Liver (tissue), 9 donors: Measurements from ENCODE around the gene MAN1C1. TPM values are rescaled to one million over a fixed set of nuclear protein-coding genes. Genes with fewer than 3 reads are reported as not detected.

ENCODE experiments used
- DNase-seq: peaks from one replicate; pipeline ENCODE4 v3.0.0-alpha.2; 2017; ENCODE audit warnings: low spot score
- H3K27ac ChIP-seq, 2 donors: one replicate each; pipeline ENCODE4 v1.7.0; 2013; ENCODE audit warnings: inconsistent platforms in 2 of 2, low read length in 2 of 2, control low read depth in 1 of 2, low read depth in 1 of 2, mild to moderate bottlenecking in 1 of 2
- H3K27me3 ChIP-seq, 4 donors: one replicate each; pipeline versions ENCODE4 v1.6.1 to v1.7.0; 2013; ENCODE audit warnings: low read length in 3 of 4, inconsistent platforms in 1 of 4, mild to moderate bottlenecking in 1 of 4, moderate library complexity in 1 of 4; ENCODE audit not compliant: control insufficient read depth in 4 of 4, insufficient read depth in 4 of 4
- H3K36me3 ChIP-seq, 4 donors: one replicate each; pipeline versions ENCODE4 v1.6.1 to v1.7.0; 2013; ENCODE audit warnings: low read length in 3 of 4, mild to moderate bottlenecking in 3 of 4, low read depth in 1 of 4, moderate library complexity in 1 of 4; ENCODE audit not compliant: control insufficient read depth in 4 of 4, insufficient read depth in 3 of 4
- H3K4me1 ChIP-seq, 4 donors: one replicate each; pipeline versions ENCODE4 v1.6.1 to v1.7.0; 2013; ENCODE audit warnings: low read length in 3 of 4, mild to moderate bottlenecking in 3 of 4, moderate library complexity in 1 of 4; ENCODE audit not compliant: control insufficient read depth in 4 of 4, insufficient read depth in 4 of 4
- H3K4me3 ChIP-seq, 3 donors: one replicate each; pipeline versions ENCODE4 v1.6.1 to v1.7.0; 2013; ENCODE audit warnings: low read length in 3 of 3, control low read depth in 1 of 3, low read depth in 1 of 3, mild to moderate bottlenecking in 1 of 3
- H3K9ac ChIP-seq, 2 donors: one replicate each; pipeline ENCODE4 v1.7.0; 2013; ENCODE audit warnings: low read length in 2 of 2, mild to moderate bottlenecking in 2 of 2, moderate library complexity in 2 of 2, control low read depth in 1 of 2, low read depth in 1 of 2
- H3K9me3 ChIP-seq, 4 donors: one replicate each; pipeline versions ENCODE4 v1.6.1 to v1.7.0; 2013; ENCODE audit warnings: low read length in 3 of 4; ENCODE audit not compliant: control insufficient read depth in 4 of 4
- ATF3 ChIP-seq: IDR thresholded peaks from 2 replicates; pipeline ENCODE4 v1.6.1; 2016; ENCODE audit warnings: antibody characterized with exemption
- CTCF ChIP-seq: fragments of 150-350 bp; IDR thresholded peaks from 2 replicates; pipeline ENCODE4 v1.5.1; 2017; ENCODE audit warnings: improper control_type of control experiment, low read depth, low read length; ENCODE audit not compliant: missing input control
- EGR1 ChIP-seq, 2 donors: IDR thresholded peaks; 2 replicates each; pipeline ENCODE4 v1.6.1; 2016 to 2018; ENCODE audit warnings: antibody characterized with exemption in 2 of 2, low read depth in 2 of 2
- FOXA1 ChIP-seq: IDR thresholded peaks from 2 replicates; pipeline ENCODE4 v1.6.1; 2016; ENCODE audit warnings: antibody characterized with exemption
- FOXA2 ChIP-seq: IDR thresholded peaks from 2 replicates; pipeline ENCODE4 v1.6.1; 2016; ENCODE audit warnings: antibody characterized with exemption
- GABPA ChIP-seq, 2 donors: IDR thresholded peaks in 1 of 2; conservative IDR thresholded peaks in 1 of 2; 2 replicates each; pipeline ENCODE4 v1.6.1; 2016; ENCODE audit warnings: antibody characterized with exemption in 2 of 2, mild to moderate bottlenecking in 1 of 2, moderate library complexity in 1 of 2
- HNF4A ChIP-seq, 2 donors: conservative IDR thresholded peaks; 2 replicates each; pipeline ENCODE4 v1.6.1; 2016; ENCODE audit warnings: antibody characterized with exemption in 2 of 2, mild to moderate bottlenecking in 2 of 2
- HNF4G ChIP-seq: IDR thresholded peaks from 2 replicates; pipeline ENCODE4 v1.6.1; 2016; ENCODE audit warnings: antibody characterized with exemption
- JUND ChIP-seq, 2 donors: IDR thresholded peaks; 2 replicates each; pipeline ENCODE4 v1.6.1; 2016; ENCODE audit warnings: antibody characterized with exemption in 2 of 2
- NR2F2 ChIP-seq: IDR thresholded peaks from 2 replicates; pipeline ENCODE4 v1.6.1; 2016; ENCODE audit warnings: antibody characterized with exemption
- RAD21 ChIP-seq, 2 donors: IDR thresholded peaks; 2 replicates each; pipeline ENCODE4 v1.6.1; 2016; ENCODE audit warnings: antibody characterized with exemption in 2 of 2, mild to moderate bottlenecking in 2 of 2
- REST ChIP-seq: IDR thresholded peaks from 2 replicates; pipeline ENCODE4 v1.6.1; 2016; ENCODE audit warnings: antibody characterized with exemption, mild to moderate bottlenecking
- RXRA ChIP-seq, 2 donors: IDR thresholded peaks; 2 replicates each; pipeline ENCODE4 v1.6.1; 2017 to 2018; ENCODE audit warnings: antibody characterized with exemption in 2 of 2, mild to moderate bottlenecking in 1 of 2
- SP1 ChIP-seq: IDR thresholded peaks from 2 replicates; pipeline ENCODE4 v1.6.1; 2018; ENCODE audit warnings: antibody characterized with exemption, mild to moderate bottlenecking
- TAF1 ChIP-seq: conservative IDR thresholded peaks from 2 replicates; pipeline ENCODE4 v1.6.1; 2016; ENCODE audit warnings: antibody characterized with exemption, mild to moderate bottlenecking
- YY1 ChIP-seq: IDR thresholded peaks from 2 replicates; pipeline ENCODE4 v1.6.1; 2016; ENCODE audit warnings: antibody characterized with exemption, mild to moderate bottlenecking
- ZBTB33 ChIP-seq: IDR thresholded peaks from 2 replicates; pipeline ENCODE4 v1.6.1; 2016; ENCODE audit warnings: antibody characterized with exemption
- WGBS: extraction: QIAGEN DNeasy Blood & Tissue Kit; methylation state at CpG from one replicate; pipeline ENCODE4 v1.1.7; 2013; 5-methylcytosine and 5-hydroxymethylcytosine counted together
- polyA plus RNA-seq, 2 donors: library from polyadenylated mRNA; stranded (reverse) in 1 of 2; unstranded in 1 of 2; fragments of 200-250 nt in 1 of 2; fragments of >200 nt in 1 of 2; fragmentation: Nextera tagmentation in 1 of 2; extraction: Ambion mirVana in 1 of 2; gene quantifications; one replicate each; pipeline versions ENCODE4 v1.2.1 to v1.2.3, GENCODE V29; 2013 to 2015
- total RNA-seq, 2 donors: library from RNA; depleted of rRNA; stranded (reverse); fragments of >200 nt; gene quantifications; one replicate each; pipeline ENCODE4 v1.2.3, GENCODE V29; 2014
- donor health status: healthy.
- donor health status: healthy.
- donor health status: healthy.
- donor health status: healthy.
- donor health status: healthy.

MAN1C1 gene
- total and polyA plus RNA-seq, 4 donors, result 6.3 to 16.0 (median 8.1) TPM

- TF ChIP-seq JUND (IDR thresholded peaks at IDR 0.05) (no peak), REST (no peak), ZBTB33 (no peak), ATF3 (no peak), SP1 (no peak), RXRA (IDR thresholded peaks at IDR 0.05) (no peak), FOXA2 (no peak), TAF1 (no peak), RAD21 (IDR thresholded peaks at IDR 0.05) (no peak), HNF4A (conservative IDR thresholded peaks at IDR 0.05) (no peak), CTCF (no peak), EGR1 (IDR thresholded peaks at IDR 0.05; ENCODE audit: low read depth in 2 of 2) (no peak), GABPA (IDR thresholded peaks at IDR 0.05 in 1 of 2, conservative IDR thresholded peaks at IDR 0.05 in 1 of 2) (no peak)
- H3K36me3 ChIP-seq, result peaks cover 0 to 16% (median 4%) of the 10 kb centered on the region in 4 donors
- no peak overlapping the region for H3K4me3 ChIP-seq
- DNase-seq, result no peak
- H3K9ac ChIP-seq, result no peak overlapping the region
- H3K27ac ChIP-seq, result no peak overlapping the region
- peaks cover 0 to 5% (median 2%) of the 10 kb centered on the region in 4 donors for H3K4me1 ChIP-seq
- 91% methylated on average over 4 of the region's 4 CpGs for WGBS
- H3K27me3 ChIP-seq, result no peaks in the 10 kb centered on the region
- no peaks in the 10 kb centered on the region for H3K9me3 ChIP-seq
These were observed 189.8 kb downstream of the MAN1C1 start for GRCh38 chr1:25806418-25806817.

GRCh38 chr1:25807480-25808390 lies 191.1 kb downstream of the MAN1C1 start:
- H3K9me3 ChIP-seq, result no peaks in the 10 kb centered on the region
- peaks cover 0 to 4% (median 2%) of the 10 kb centered on the region in 4 donors for H3K4me1 ChIP-seq
- DNase-seq, result no peak
- H3K4me3 ChIP-seq, result no peak overlapping the region
- WGBS, result 90% methylated on average over 20 of the region's 20 CpGs
- peaks cover 0 to 16% (median 4%) of the 10 kb centered on the region in 4 donors for H3K36me3 ChIP-seq
- H3K27ac ChIP-seq, result no peak overlapping the region
- H3K27me3 ChIP-seq, result no peaks in the 10 kb centered on the region
- no peak overlapping the region for H3K9ac ChIP-seq
- no peak for TF ChIP-seq FOXA1
- TF ChIP-seq NR2F2, result no peak
- no peak for TF ChIP-seq RXRA (IDR thresholded peaks at IDR 0.05)
- TF ChIP-seq HNF4G, result no peak
- TF ChIP-seq HNF4A (conservative IDR thresholded peaks at IDR 0.05), result no peak
- TF ChIP-seq RAD21 (IDR thresholded peaks at IDR 0.05), result no peak
- TF ChIP-seq REST, result no peak
- TF ChIP-seq EGR1 (IDR thresholded peaks at IDR 0.05; ENCODE audit: low read depth in 2 of 2), result no peak
- TF ChIP-seq ZBTB33, result no peak
- TF ChIP-seq YY1, result no peak
- no peak for TF ChIP-seq FOXA2
- TF ChIP-seq SP1, result no peak
